Measurements from ENCODE around the gene TMEM184B.

GRCh38 chr22:38320605-38321402, 48.0 kb upstream of the TMEM184B start:
- TF ChIP-seq POLR2A (IDR thresholded peaks at IDR 0.05) (no peak), CTCF (IDR thresholded peaks at IDR 0.05 in 4 of 5, conservative IDR thresholded peaks at IDR 0.05 in 1 of 5) (no peak)

Measured in gastrocnemius medialis (tissue), 4 donors.